Measurements from ENCODE around the gene NUCB1. TPM values are rescaled to one million over a fixed set of nuclear protein-coding genes. Genes with fewer than 3 reads are reported as not detected.

The NUCB1 gene
- total RNA-seq, 6 donors from 2014 or later, result 278 to 463 (median 341) TPM

- TF ChIP-seq, protein P1, sequence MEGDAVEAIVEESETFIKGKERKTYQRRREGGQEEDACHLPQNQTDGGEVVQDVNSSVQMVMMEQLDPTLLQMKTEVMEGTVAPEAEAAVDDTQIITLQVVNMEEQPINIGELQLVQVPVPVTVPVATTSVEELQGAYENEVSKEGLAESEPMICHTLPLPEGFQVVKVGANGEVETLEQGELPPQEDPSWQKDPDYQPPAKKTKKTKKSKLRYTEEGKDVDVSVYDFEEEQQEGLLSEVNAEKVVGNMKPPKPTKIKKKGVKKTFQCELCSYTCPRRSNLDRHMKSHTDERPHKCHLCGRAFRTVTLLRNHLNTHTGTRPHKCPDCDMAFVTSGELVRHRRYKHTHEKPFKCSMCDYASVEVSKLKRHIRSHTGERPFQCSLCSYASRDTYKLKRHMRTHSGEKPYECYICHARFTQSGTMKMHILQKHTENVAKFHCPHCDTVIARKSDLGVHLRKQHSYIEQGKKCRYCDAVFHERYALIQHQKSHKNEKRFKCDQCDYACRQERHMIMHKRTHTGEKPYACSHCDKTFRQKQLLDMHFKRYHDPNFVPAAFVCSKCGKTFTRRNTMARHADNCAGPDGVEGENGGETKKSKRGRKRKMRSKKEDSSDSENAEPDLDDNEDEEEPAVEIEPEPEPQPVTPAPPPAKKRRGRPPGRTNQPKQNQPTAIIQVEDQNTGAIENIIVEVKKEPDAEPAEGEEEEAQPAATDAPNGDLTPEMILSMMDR (IDR thresholded peaks at IDR 0.05), result no peak
- TF ChIP-seq EP300 (IDR thresholded peaks at IDR 0.05) (no peak), POLR2AphosphoS5 (IDR thresholded peaks at IDR 0.05) (no peak), POLR2A (IDR thresholded peaks at IDR 0.05) (no peak)
- Histone ChIP-seq H3K4me3 (no peak overlapping the region), H3K9me3 (peaks cover 2 to 6% (median 5%) of the 10 kb centered on the region in 4 donors), H3K27me3 (no peaks in the 10 kb centered on the region), H3K36me3 (no peaks in the 10 kb centered on the region), H3K27ac (no peak overlapping the region), H3K4me1 (peaks cover 0 to 18% (median 7%) of the 10 kb centered on the region in 4 donors)
- DNase-seq (peak in 1 of 2 donors; percentile 80), ATAC-seq (ENCODE audit: low FRiP score in 2 of 2) (no peak)
- 98% methylated on average over 25 of the region's 25 CpGs for WGBS, 2 donors
These were observed 35.8 kb downstream of the NUCB1 start for GRCh38 chr19:48935864-48936263.

- Histone ChIP-seq H3K27me3 (no peaks in the 10 kb centered on the region), H3K27ac (no peak overlapping the region), H3K4me1 (peaks cover 0 to 11% (median 6%) of the 10 kb centered on the region in 4 donors), H3K36me3 (no peaks in the 10 kb centered on the region), H3K9me3 (peaks cover 3 to 10% (median 9%) of the 10 kb centered on the region in 4 donors), H3K4me3 (no peak overlapping the region)
- DNase-seq (no peak), ATAC-seq (ENCODE audit: low FRiP score in 2 of 2) (no peak)
- no peak for TF ChIP-seq EP300 (IDR thresholded peaks at IDR 0.05)
- TF ChIP-seq POLR2A (IDR thresholded peaks at IDR 0.05), result no peak
- TF ChIP-seq POLR2AphosphoS5 (IDR thresholded peaks at IDR 0.05), result no peak
- TF ChIP-seq, protein P1 (IDR thresholded peaks at IDR 0.05), result no peak
- WGBS, 2 donors, result 86 to 89% methylated on average over 7 of the region's 7 CpGs
These were observed 38.1 kb downstream of the NUCB1 start for GRCh38 chr19:48938256-48938655.

GRCh38 chr19:48940902-48941301 lies 40.8 kb downstream of the NUCB1 start:
- Histone ChIP-seq H3K4me3 (no peak overlapping the region), H3K4me1 (no peaks in the 10 kb centered on the region), H3K27ac (no peak overlapping the region), H3K27me3 (no peaks in the 10 kb centered on the region), H3K36me3 (no peaks in the 10 kb centered on the region), H3K9me3 (peaks cover 3 to 10% (median 9%) of the 10 kb centered on the region in 4 donors)
- 94 to 98% methylated on average over 5 of the region's 5 CpGs for WGBS, 2 donors
- TF ChIP-seq EP300 (IDR thresholded peaks at IDR 0.05), result no peak
- TF ChIP-seq, protein P1 (IDR thresholded peaks at IDR 0.05), result no peak
- no peak for TF ChIP-seq POLR2AphosphoS5 (IDR thresholded peaks at IDR 0.05)
- TF ChIP-seq POLR2A (IDR thresholded peaks at IDR 0.05), result no peak
- no peak for ATAC-seq (ENCODE audit: low FRiP score in 2 of 2)
- no peak for DNase-seq

- TF ChIP-seq, protein P1 (IDR thresholded peaks at IDR 0.05), result no peak
- H3K27ac ChIP-seq, result no peak overlapping the region
- ATAC-seq (ENCODE audit: low FRiP score in 2 of 2) (no peak), DNase-seq (no peak)
- H3K36me3 ChIP-seq, result no peaks in the 10 kb centered on the region
- peaks cover 3 to 16% (median 9%) of the 10 kb centered on the region in 4 donors for H3K9me3 ChIP-seq
- 90 to 95% methylated on average over 6 of the region's 6 CpGs for WGBS, 2 donors
- H3K4me1 ChIP-seq, result no peaks in the 10 kb centered on the region
- no peak overlapping the region for H3K4me3 ChIP-seq
- H3K27me3 ChIP-seq, result no peaks in the 10 kb centered on the region
These were observed 43.0 kb downstream of the NUCB1 start for GRCh38 chr19:48943081-48943480.

DNA sequence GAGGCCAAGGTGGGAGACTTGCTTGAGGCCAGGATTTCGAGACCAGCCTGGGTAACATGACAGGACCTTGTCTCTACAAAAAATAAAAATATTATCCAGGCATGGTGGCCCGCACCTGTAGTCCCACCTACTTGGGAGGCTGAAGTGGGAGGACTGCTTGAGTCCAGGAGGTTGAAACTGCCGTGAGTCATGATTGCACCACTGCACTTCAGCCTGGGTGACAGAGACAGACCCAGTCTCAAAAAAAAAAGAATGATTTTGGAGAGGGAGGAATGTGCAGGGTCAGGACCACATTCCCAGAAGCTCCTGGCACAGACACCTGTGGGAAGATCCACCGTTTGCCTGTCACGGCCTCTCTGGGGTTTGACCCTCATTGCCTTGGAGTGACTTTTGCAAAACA lies 45.3 kb downstream of the NUCB1 start:
- Histone ChIP-seq H3K4me3 (no peak overlapping the region), H3K4me1 (no peaks in the 10 kb centered on the region), H3K27ac (no peak overlapping the region), H3K36me3 (no peaks in the 10 kb centered on the region), H3K27me3 (no peaks in the 10 kb centered on the region), H3K9me3 (peaks cover 3 to 16% (median 8%) of the 10 kb centered on the region in 4 donors)
- ATAC-seq (ENCODE audit: low FRiP score in 2 of 2), result no peak
- DNase-seq, result no peak
- TF ChIP-seq POLR2AphosphoS5 (IDR thresholded peaks at IDR 0.05) (no peak), POLR2A (IDR thresholded peaks at IDR 0.05) (no peak), EP300 (IDR thresholded peaks at IDR 0.05) (no peak)
- TF ChIP-seq, protein P1 (IDR thresholded peaks at IDR 0.05), result no peak
- WGBS, 2 donors, result 82 to 86% methylated on average over 5 of the region's 5 CpGs
